Measurements from ENCODE around the gene MMP25. TPM values are rescaled to one million over a fixed set of nuclear protein-coding genes. Genes with fewer than 3 reads are reported as not detected.

MMP25 gene
- total and polyA plus RNA-seq, 10 of the 15 experiments (the other 5 are each of a cell fraction or from before 2014, with no cell fraction given): 0.03 to 0.36 (median 0.13) TPM; not detected in 1

- TF ChIP-seq DPF2 (IDR thresholded peaks at IDR 0.05): peak; percentile 92
- no peak for TF ChIP-seq ZNF217 (IDR thresholded peaks at IDR 0.05)
- peak; percentile 88 for TF ChIP-seq IKZF1 (conservative IDR thresholded peaks at IDR 0.05)
- TF ChIP-seq CBX3 (IDR thresholded peaks at IDR 0.05; ENCODE audit: borderline replicate concordance, low read depth): no peak
- peak; percentile 70 for TF ChIP-seq EED (IDR thresholded peaks at IDR 0.05; ENCODE audit: low read depth)
- TF ChIP-seq TCF12 (IDR thresholded peaks at IDR 0.05; ENCODE audit: low read depth, low read length): 0 out of 2 replicates have a peak, but pooled peaks have one; percentile 11
- no peak for TF ChIP-seq BMI1 (IDR thresholded peaks at IDR 0.05; ENCODE audit: borderline replicate concordance)
- no peak for TF ChIP-seq IRF3 (IDR thresholded peaks at IDR 0.05)
- TF ChIP-seq CBX5 (IDR thresholded peaks at IDR 0.05; ENCODE audit: low read depth): no peak
- TF ChIP-seq, protein P1, sequence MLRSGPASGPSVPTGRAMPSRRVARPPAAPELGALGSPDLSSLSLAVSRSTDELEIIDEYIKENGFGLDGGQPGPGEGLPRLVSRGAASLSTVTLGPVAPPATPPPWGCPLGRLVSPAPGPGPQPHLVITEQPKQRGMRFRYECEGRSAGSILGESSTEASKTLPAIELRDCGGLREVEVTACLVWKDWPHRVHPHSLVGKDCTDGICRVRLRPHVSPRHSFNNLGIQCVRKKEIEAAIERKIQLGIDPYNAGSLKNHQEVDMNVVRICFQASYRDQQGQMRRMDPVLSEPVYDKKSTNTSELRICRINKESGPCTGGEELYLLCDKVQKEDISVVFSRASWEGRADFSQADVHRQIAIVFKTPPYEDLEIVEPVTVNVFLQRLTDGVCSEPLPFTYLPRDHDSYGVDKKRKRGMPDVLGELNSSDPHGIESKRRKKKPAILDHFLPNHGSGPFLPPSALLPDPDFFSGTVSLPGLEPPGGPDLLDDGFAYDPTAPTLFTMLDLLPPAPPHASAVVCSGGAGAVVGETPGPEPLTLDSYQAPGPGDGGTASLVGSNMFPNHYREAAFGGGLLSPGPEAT (IDR thresholded peaks at IDR 0.05; ENCODE audit: low read depth): peak; percentile 67; the same call in 1 of the 2 replicates
- no peak for TF ChIP-seq MYC (IDR thresholded peaks at IDR 0.05; ENCODE audit: insufficient read depth, insufficient read length, insufficient replicate concordance, low read length, severe bottlenecking)
- 0 out of 2 replicates have a peak, but pooled peaks have one; percentile 13 for TF ChIP-seq NR2F1 (conservative IDR thresholded peaks at IDR 0.05)
- TF ChIP-seq IKZF2 (IDR thresholded peaks at IDR 0.05): peak; percentile 58 to 73
- no peak for TF ChIP-seq RAD51 (IDR thresholded peaks at IDR 0.05)
- no peak for TF ChIP-seq LARP7 (IDR thresholded peaks at IDR 0.05)
- TF ChIP-seq NBN (IDR thresholded peaks at IDR 0.05): no peak
- TF ChIP-seq EGR1 (IDR thresholded peaks at IDR 0.05; ENCODE audit: borderline replicate concordance in 1 of 2, low read depth in 2 of 2, low read length in 2 of 2): 0 out of 3 replicates have a peak, but pooled peaks of 1 of the 2 experiments have one; percentile 18
- peak; percentile 79 for TF ChIP-seq SPI1 (IDR thresholded peaks at IDR 0.05; ENCODE audit: borderline replicate concordance, insufficient read depth, low read depth, low read length)
- TF ChIP-seq, protein P2, sequence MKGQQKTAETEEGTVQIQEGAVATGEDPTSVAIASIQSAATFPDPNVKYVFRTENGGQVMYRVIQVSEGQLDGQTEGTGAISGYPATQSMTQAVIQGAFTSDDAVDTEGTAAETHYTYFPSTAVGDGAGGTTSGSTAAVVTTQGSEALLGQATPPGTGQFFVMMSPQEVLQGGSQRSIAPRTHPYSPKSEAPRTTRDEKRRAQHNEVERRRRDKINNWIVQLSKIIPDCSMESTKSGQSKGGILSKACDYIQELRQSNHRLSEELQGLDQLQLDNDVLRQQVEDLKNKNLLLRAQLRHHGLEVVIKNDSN (IDR thresholded peaks at IDR 0.05; ENCODE audit: borderline replicate concordance, extremely low read length, insufficient read depth, low read depth, low read length): peak; percentile 12
- TF ChIP-seq SMC3 (IDR thresholded peaks at IDR 0.05; ENCODE audit: borderline replicate concordance, low read length): no peak
- TF ChIP-seq, protein P3, sequence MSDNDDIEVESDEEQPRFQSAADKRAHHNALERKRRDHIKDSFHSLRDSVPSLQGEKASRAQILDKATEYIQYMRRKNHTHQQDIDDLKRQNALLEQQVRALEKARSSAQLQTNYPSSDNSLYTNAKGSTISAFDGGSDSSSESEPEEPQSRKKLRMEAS (IDR thresholded peaks at IDR 0.05; ENCODE audit: low read depth, low read length): 0 out of 2 replicates have a peak, but pooled peaks have one; percentile 22
- TF ChIP-seq, protein P4, sequence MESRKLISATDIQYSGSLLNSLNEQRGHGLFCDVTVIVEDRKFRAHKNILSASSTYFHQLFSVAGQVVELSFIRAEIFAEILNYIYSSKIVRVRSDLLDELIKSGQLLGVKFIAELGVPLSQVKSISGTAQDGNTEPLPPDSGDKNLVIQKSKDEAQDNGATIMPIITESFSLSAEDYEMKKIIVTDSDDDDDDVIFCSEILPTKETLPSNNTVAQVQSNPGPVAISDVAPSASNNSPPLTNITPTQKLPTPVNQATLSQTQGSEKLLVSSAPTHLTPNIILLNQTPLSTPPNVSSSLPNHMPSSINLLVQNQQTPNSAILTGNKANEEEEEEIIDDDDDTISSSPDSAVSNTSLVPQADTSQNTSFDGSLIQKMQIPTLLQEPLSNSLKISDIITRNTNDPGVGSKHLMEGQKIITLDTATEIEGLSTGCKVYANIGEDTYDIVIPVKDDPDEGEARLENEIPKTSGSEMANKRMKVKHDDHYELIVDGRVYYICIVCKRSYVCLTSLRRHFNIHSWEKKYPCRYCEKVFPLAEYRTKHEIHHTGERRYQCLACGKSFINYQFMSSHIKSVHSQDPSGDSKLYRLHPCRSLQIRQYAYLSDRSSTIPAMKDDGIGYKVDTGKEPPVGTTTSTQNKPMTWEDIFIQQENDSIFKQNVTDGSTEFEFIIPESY (IDR thresholded peaks at IDR 0.05): no peak
Observed at GRCh38 chr16:3045758-3046640, at the start of gene MMP25 (continued).
